ENCODE results near the gene EPS8L3. TPM values are rescaled to one million over a fixed set of nuclear protein-coding genes. Genes with fewer than 3 reads are reported as not detected.
"Not testable (repeated sequence)": the region's sequence is repeated elsewhere in the genome, so short reads cannot be mapped to it uniquely, and the experiment has no call there.

EPS8L3 gene, protein sequence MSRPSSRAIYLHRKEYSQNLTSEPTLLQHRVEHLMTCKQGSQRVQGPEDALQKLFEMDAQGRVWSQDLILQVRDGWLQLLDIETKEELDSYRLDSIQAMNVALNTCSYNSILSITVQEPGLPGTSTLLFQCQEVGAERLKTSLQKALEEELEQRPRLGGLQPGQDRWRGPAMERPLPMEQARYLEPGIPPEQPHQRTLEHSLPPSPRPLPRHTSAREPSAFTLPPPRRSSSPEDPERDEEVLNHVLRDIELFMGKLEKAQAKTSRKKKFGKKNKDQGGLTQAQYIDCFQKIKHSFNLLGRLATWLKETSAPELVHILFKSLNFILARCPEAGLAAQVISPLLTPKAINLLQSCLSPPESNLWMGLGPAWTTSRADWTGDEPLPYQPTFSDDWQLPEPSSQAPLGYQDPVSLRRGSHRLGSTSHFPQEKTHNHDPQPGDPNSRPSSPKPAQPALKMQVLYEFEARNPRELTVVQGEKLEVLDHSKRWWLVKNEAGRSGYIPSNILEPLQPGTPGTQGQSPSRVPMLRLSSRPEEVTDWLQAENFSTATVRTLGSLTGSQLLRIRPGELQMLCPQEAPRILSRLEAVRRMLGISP
- 1 to 10 TPM in 1 of 5 donors, under 1 TPM in 4; 0.22 to 1.5 (median 0.35) TPM for polyA plus RNA-seq (ENCODE audit: insufficient read depth in 1 of 5, insufficient read length in 5 of 5, low replicate concordance in 1 of 5)
- long read RNA-seq, donor 1, result 0 reads
- long read RNA-seq, donor 2, result 0 reads
- long read RNA-seq, donor 3, result 0 reads
- long read RNA-seq, donor 4, result 0 reads
- long read RNA-seq, donor 5, result 0 reads
- long read RNA-seq, donor 6, result 0 reads
- long read RNA-seq, donor 7, result 0 reads
- long read RNA-seq, donor 8, result 0 reads

- DNase-seq, result no peak
These were observed at the start of gene EPS8L3 for GRCh38 chr1:109763646-109764415. EPS8L3 (minus strand) TSS chr1:109763923; CDS start chr1:109761749, 2,174 bp downstream.

DNA sequence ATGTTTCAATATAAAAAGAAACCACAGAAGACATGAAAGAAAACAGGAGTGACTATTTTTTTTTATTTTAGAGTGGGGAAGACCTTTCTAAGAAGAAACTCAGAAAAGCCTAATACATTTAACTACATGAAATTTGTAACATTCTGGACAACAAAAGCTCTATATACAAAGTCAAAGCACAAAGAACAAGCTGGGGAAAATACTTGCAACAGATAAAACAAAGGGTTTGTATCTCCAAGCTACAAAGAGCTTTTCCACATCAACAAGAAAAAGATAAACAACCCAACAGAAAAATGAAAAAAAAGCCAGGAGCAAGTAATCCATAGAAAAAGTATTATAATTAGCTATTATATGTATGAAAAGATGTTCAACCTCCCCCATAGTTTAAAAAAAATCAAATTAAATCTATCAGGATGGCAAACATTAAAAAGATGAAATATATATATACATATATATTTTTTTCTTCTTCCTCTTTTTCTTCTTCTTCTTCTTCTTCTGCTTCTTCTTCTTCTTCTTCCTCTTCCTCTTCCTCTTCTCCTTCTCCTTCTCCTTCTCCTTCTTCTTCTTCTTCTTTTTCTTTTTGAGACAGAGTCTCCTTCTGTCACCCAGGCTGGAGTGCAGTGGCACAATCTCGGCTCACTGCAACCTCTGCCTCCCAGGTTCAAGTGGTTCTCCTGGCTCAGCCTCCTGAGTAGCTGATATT is 49.1 kb upstream of the EPS8L3 start:
- no peak for DNase-seq

- DNase-seq, result no peak
These were observed 45.0 kb upstream of the EPS8L3 start for GRCh38 chr1:109808703-109809102.

DNA sequence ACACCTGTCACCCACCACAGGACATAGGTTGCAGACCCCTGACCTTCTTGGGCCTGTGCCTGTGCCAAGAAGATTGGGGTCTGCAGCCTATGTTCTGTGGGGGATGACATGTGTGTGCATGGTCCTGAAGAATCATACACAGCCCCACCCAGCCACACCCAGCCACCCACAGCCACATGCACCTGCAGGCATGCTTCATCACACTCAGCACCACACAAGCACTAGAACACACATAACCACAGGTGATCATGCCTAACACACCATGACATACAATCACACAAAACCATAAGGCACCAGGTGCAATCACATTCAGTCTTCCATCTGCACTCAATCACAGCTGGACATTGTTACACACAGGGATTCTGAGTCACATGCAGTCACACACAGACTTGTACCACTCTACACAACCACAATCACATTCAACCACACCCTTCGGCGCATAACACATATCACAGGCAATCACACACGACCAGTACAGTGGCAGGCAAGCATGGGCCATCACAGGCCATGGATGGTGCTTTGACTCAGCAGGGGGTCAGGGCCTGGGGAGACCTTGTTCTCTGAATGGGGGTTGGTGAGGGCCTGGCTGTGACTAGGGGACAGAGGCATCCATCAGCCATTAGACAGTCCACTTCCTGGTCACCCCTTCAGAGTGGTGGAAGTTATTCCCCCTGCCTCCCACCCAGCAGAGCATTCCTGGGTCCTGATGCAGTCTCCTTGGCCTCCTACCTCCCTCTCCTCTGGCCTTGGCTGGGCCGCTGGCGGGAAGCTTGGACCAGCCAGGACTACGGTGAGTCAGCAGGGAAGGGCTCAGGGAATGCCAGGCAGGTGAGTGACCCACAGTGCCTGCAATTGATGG is 44.3 kb upstream of the EPS8L3 start:
- DNase-seq, result no peak

DNA sequence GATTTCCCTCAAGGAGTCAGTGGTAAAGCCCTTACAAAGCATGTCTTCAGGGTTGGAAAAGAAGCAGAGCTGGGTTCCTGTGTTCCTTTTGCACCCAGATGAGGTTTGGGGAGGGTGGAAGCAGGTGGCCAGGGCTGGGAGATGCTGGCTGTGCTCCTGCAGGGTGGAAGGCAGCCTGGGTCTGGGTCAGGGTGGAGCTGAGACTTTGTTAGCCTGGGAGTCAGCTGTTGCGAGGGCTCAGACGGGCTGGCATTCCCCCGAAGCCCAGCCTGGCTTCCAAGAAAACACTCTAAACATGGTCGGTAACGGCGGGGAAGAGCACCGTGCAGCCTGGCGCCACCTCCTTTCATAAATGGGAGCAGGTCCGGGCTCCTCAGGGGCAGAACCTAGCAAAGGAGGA is 43.7 kb upstream of the EPS8L3 start:
- no peak for DNase-seq

GRCh38 chr1:109806733-109807400 is 43.1 kb upstream of the EPS8L3 start:
- DNase-seq, result no peak

GRCh38 chr1:109805486-109806165 is 41.9 kb upstream of the EPS8L3 start:
- DNase-seq, result no peak

GRCh38 chr1:109804660-109805059 is 40.9 kb upstream of the EPS8L3 start:
- no peak for DNase-seq

- no peak for DNase-seq
These were observed 40.2 kb upstream of the EPS8L3 start for GRCh38 chr1:109803901-109804331.

DNA sequence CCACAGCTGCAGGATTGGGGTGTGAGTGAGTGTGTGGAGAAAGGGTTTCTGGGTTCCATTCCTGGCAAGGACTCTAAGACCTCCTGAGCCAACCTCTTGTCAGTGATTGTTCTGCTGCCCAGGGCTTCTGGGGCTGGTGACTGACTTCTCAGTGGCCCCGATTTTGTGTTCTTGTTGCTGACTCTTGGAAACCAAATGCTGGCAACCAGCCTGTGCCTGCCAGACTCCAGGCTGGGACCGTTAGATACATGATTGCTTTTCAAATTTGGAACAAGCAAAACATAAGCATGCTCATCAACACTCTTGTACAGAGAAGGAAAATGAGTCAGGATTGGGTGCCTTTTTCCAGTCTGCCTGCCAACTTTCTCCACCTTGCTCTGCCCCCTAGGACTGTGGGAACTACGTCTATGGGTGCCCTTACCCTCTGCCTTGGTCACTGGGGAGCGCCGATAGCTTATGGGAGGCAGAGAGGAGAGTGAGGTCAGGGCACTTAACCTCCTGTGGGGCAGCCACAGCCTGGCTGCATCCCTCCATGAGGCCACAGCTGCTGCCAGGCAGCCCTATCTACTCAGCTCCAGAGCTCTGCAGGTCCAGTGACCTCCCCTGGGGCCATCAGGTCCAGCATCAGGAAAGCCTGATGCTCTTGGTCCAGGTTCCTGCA is 39.3 kb upstream of the EPS8L3 start:
- no peak for DNase-seq

GRCh38 chr1:109802136-109802900 is 38.6 kb upstream of the EPS8L3 start:
- no peak for DNase-seq

GRCh38 chr1:109801791-109802135 is 38.0 kb upstream of the EPS8L3 start:
- no peak for DNase-seq

DNA sequence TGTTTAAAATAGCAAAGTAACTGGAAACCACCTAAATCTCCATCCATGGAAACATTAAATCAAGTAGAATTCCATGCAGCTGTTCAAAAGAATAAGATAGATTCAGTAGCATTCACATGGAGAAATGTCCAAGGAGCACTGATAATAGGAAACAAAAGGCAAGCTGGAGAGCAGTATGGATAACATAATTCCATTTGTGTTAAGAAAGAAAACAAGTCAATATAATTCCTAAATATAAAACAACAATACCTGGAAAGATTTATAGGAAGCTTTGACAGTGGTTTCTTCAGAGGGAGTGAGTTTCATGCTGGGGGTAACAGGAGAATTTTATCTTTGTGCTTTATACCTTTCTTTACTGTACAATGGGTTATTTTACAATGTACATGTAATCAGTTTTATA is 36.6 kb upstream of the EPS8L3 start:
- no peak for DNase-seq

- no peak for DNase-seq
These were observed 35.7 kb upstream of the EPS8L3 start for GRCh38 chr1:109799445-109799844.

GRCh38 chr1:109797303-109797595 is 33.5 kb upstream of the EPS8L3 start:
- DNase-seq, result not testable (repeated sequence)

DNA sequence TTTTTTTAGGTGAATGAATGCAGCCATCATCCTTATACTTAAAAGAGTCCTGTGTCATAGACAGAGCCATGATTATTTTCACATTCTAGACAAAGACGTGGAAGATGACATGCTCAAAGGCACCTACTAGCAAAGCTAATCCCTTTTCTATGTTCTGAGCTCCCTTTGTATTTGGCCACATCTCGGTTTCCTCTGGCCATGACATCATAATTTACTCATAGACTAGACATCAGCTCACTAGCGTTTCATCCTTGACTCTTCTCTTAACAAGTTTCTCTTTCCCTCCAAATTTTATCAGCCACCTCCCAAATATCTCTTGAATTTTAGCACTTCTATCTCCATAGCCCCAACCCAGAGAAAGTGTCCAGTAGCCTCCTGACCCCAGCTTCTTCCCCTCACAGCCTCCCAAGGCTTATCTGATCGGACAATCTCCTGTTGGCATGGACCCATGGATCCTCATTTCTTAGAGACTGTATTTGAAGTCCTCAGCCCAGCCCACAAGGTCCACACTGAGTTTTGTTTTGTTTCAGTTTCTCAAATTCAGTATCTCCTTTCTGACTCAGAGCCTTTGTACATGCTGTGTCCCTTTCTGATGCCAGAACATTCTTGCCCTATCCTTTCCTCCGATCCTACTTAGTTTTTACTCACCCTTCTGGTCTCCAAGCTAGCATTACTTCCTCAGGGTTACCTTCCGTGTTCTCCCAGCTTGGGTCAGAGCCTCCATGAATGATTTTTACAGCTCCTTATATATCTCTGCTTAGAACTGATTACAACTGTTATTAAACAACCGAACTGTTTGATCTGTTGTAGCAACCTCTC is 33.0 kb upstream of the EPS8L3 start:
- DNase-seq, result no peak
